Measurements from ENCODE around the gene H2AZ2.
"Not testable (repeated sequence)": the region's sequence is repeated elsewhere in the genome, so short reads cannot be mapped to it uniquely, and the experiment has no call there.

H2AZ2 gene

GRCh38 chr7:44881066-44881600 is 33.2 kb upstream of the H2AZ2 start:
- H3K9me3 Mint-ChIP-seq: no peaks in the 10 kb centered on the region

GRCh38 chr7:44880317-44881018 is 32.6 kb upstream of the H2AZ2 start:
- H3K27me3 Mint-ChIP-seq: no peaks in the 10 kb centered on the region
- H3K9me3 Mint-ChIP-seq: no peaks in the 10 kb centered on the region
- H3K27ac Mint-ChIP-seq: no peak overlapping the region
- peaks cover 48% of the 10 kb centered on the region for H3K4me1 Mint-ChIP-seq
- H3K4me3 Mint-ChIP-seq: peak overlapping the region; percentile 59 to 95
- ATAC-seq: no peak
- DNase-seq: no peak

More at GRCh38 chr7:44881066-44881600, 33.2 kb upstream of the H2AZ2 start:
- Mint-ChIP-seq H3K27ac (no peak overlapping the region), H3K4me3 (peak overlapping the region; percentile 59 to 95), H3K4me1 (peaks cover 53% of the 10 kb centered on the region), H3K27me3 (no peaks in the 10 kb centered on the region)
- DNase-seq (no peak), ATAC-seq (no peak)

- H3K4me1 Mint-ChIP-seq: peaks cover 20% of the 10 kb centered on the region
- no peak for ATAC-seq
- DNase-seq: no peak
- no peaks in the 10 kb centered on the region for H3K27me3 Mint-ChIP-seq
- no peak overlapping the region for H3K4me3 Mint-ChIP-seq
- H3K9me3 Mint-ChIP-seq: peaks cover 0 to 10% of the 10 kb centered on the region in 2 donors
- no peak overlapping the region for H3K27ac Mint-ChIP-seq
Observed at GRCh38 chr7:44876393-44876792, 28.5 kb upstream of the H2AZ2 start.

GRCh38 chr7:44875241-44875640 is 27.4 kb upstream of the H2AZ2 start:
- Mint-ChIP-seq H3K4me3 (no peak overlapping the region), H3K27me3 (no peaks in the 10 kb centered on the region), H3K27ac (no peak overlapping the region), H3K4me1 (peaks cover 8% of the 10 kb centered on the region), H3K9me3 (peaks cover 0 to 10% of the 10 kb centered on the region in 2 donors)
- no peak for ATAC-seq
- DNase-seq: no peak

GRCh38 chr7:44872787-44873186 is 24.9 kb upstream of the H2AZ2 start:
- no peak overlapping the region for H3K27ac Mint-ChIP-seq
- H3K4me3 Mint-ChIP-seq: no peak overlapping the region

GRCh38 chr7:44871918-44872317 is 24.0 kb upstream of the H2AZ2 start:
- H3K4me1 Mint-ChIP-seq, H3K4me3 Mint-ChIP-seq, H3K27me3 Mint-ChIP-seq, H3K9me3 Mint-ChIP-seq, DNase-seq, H3K27ac Mint-ChIP-seq, ATAC-seq: not testable (repeated sequence)

More at GRCh38 chr7:44872787-44873186, 24.9 kb upstream of the H2AZ2 start:
- ATAC-seq (no peak), DNase-seq (no peak)
- peaks cover 0 to 10% of the 10 kb centered on the region in 2 donors for H3K9me3 Mint-ChIP-seq
- no peaks in the 10 kb centered on the region for H3K4me1 Mint-ChIP-seq
- no peaks in the 10 kb centered on the region for H3K27me3 Mint-ChIP-seq

- not testable (repeated sequence) for H3K4me3 Mint-ChIP-seq, H3K9me3 Mint-ChIP-seq, DNase-seq, H3K27me3 Mint-ChIP-seq, ATAC-seq, H3K4me1 Mint-ChIP-seq, H3K27ac Mint-ChIP-seq
Observed at GRCh38 chr7:44870780-44871179, 22.9 kb upstream of the H2AZ2 start.

GRCh38 chr7:44870336-44870735 is 22.4 kb upstream of the H2AZ2 start:
- H3K9me3 Mint-ChIP-seq, H3K4me1 Mint-ChIP-seq, H3K27ac Mint-ChIP-seq, H3K27me3 Mint-ChIP-seq, H3K4me3 Mint-ChIP-seq, DNase-seq, ATAC-seq: not testable (repeated sequence)

GRCh38 chr7:44867073-44867995 is 19.4 kb upstream of the H2AZ2 start:
- peaks cover 6% of the 10 kb centered on the region for H3K4me1 Mint-ChIP-seq
- H3K9me3 Mint-ChIP-seq: peaks cover 0 to 4% of the 10 kb centered on the region in 2 donors
- no peak overlapping the region for H3K27ac Mint-ChIP-seq
- DNase-seq: no peak
- no peak overlapping the region for H3K4me3 Mint-ChIP-seq
- no peaks in the 10 kb centered on the region for H3K27me3 Mint-ChIP-seq
- no peak for ATAC-seq

- H3K4me1 Mint-ChIP-seq, H3K27ac Mint-ChIP-seq, H3K9me3 Mint-ChIP-seq, H3K27me3 Mint-ChIP-seq, H3K4me3 Mint-ChIP-seq, DNase-seq, ATAC-seq: not testable (repeated sequence)
Observed at GRCh38 chr7:44861949-44862348, 14.1 kb upstream of the H2AZ2 start.

- no peak for DNase-seq
- Mint-ChIP-seq H3K4me3 (no peak overlapping the region), H3K27ac (peak overlapping the region in 1 of 2 donors; percentile 33), H3K27me3 (no peaks in the 10 kb centered on the region), H3K9me3 (no peaks in the 10 kb centered on the region), H3K4me1 (peaks cover 23% of the 10 kb centered on the region)
- no peak for ATAC-seq
Observed at GRCh38 chr7:44858161-44858560, 10.3 kb upstream of the H2AZ2 start.

- Mint-ChIP-seq H3K4me3 (no peak overlapping the region), H3K9me3 (no peaks in the 10 kb centered on the region), H3K27me3 (no peaks in the 10 kb centered on the region), H3K27ac (no peak overlapping the region), H3K4me1 (peaks cover 39% of the 10 kb centered on the region)
- DNase-seq (no peak), ATAC-seq (no peak)
Observed at GRCh38 chr7:44854644-44855364, 6.9 kb upstream of the H2AZ2 start.

GRCh38 chr7:44853391-44853790 is 5.5 kb upstream of the H2AZ2 start:
- Mint-ChIP-seq H3K9me3 (no peaks in the 10 kb centered on the region), H3K4me3 (no peak overlapping the region), H3K27me3 (no peaks in the 10 kb centered on the region), H3K4me1 (peaks cover 50% of the 10 kb centered on the region), H3K27ac (no peak overlapping the region)
- ATAC-seq (peak; percentile 75), DNase-seq (peak; percentile 9 to 32)

- H3K4me3 Mint-ChIP-seq: no peak overlapping the region
- no peak overlapping the region for H3K27ac Mint-ChIP-seq
- ATAC-seq (no peak), DNase-seq (no peak)
- H3K4me1 Mint-ChIP-seq: peaks cover 46% of the 10 kb centered on the region
- H3K27me3 Mint-ChIP-seq: no peaks in the 10 kb centered on the region
- H3K9me3 Mint-ChIP-seq: no peaks in the 10 kb centered on the region
Observed at GRCh38 chr7:44852590-44852989, 4.7 kb upstream of the H2AZ2 start.

GRCh38 chr7:44849885-44850544 is 2.1 kb upstream of the H2AZ2 start:
- H3K9me3 Mint-ChIP-seq: no peaks in the 10 kb centered on the region
- no peak for DNase-seq
- H3K27ac Mint-ChIP-seq: peak overlapping the region; percentile 40 to 92
- H3K27me3 Mint-ChIP-seq: no peaks in the 10 kb centered on the region
- H3K4me3 Mint-ChIP-seq: peak overlapping the region; percentile 85 to 94
- no peak for ATAC-seq
- H3K4me1 Mint-ChIP-seq: peaks cover 53% of the 10 kb centered on the region
